Adrenal gland (tissue), 12 donors: Measurements from ENCODE around the gene APBB2. TPM values are rescaled to one million over a fixed set of nuclear protein-coding genes. Genes with fewer than 3 reads are reported as not detected.
"Not testable (repeated sequence)": the region's sequence is repeated elsewhere in the genome, so short reads cannot be mapped to it uniquely, and the experiment has no call there.

ENCODE experiments used
- DNase-seq, 7 donors: peaks; one replicate each; pipeline ENCODE4 v3.0.0-alpha.2; 2019 to 2020
- H3K27ac ChIP-seq, 5 donors: fragments of 200-600 bp; sonication (generic) in 4 of 5; 1 replicate in 3 of 5; 2 replicates in 2 of 5; pipeline versions ENCODE4 v1.5.1 to v1.8.0; 2016 to 2020; ENCODE audit warnings: mild to moderate bottlenecking in 1 of 5
- H3K27me3 ChIP-seq: fragments of 200-600 bp; 2 replicates; pipeline ENCODE4 v1.8.0; 2021
- H3K36me3 ChIP-seq, 2 donors: fragments of 200-600 bp; replicated peaks in 1 of 2; 1 replicate in 1 of 2; 2 replicates in 1 of 2; pipeline versions ENCODE4 v1.5.1 to v1.8.0; 2018 to 2022
- H3K4me1 ChIP-seq, 2 donors: fragments of 200-600 bp; replicated peaks in 1 of 2; 1 replicate in 1 of 2; 2 replicates in 1 of 2; pipeline versions ENCODE4 v1.5.1 to v1.8.0; 2018 to 2021
- H3K4me3 ChIP-seq, 4 donors: fragments of 200-600 bp; sonication (generic) in 3 of 4; one replicate each; pipeline ENCODE4 v1.5.1; 2016 to 2018
- H3K9me3 ChIP-seq, 3 donors: fragments of 200-600 bp; sonication (generic) in 1 of 3; replicated peaks in 1 of 3; 1 replicate in 2 of 3; 2 replicates in 1 of 3; pipeline versions ENCODE4 v1.5.1 to v1.8.0; 2016 to 2021
- POLR2A ChIP-seq, 2 donors: fragments of 450-650 bp; IDR thresholded peaks; one replicate each; pipeline ENCODE4 v1.6.1; 2017; ENCODE audit warnings: antibody characterized with exemption in 2 of 2, mild to moderate bottlenecking in 2 of 2, moderate library complexity in 1 of 2
- WGBS, 4 donors: extraction: QIAGEN DNeasy Blood & Tissue Kit in 2 of 4; methylation state at CpG; one replicate each; pipeline versions ENCODE4 v1.1.5 to v1.1.7; 2013 to 2017; 5-methylcytosine and 5-hydroxymethylcytosine counted together
- intact Hi-C, 2 donors: fragments of 100-400 bp; cut with DNase I; formaldehyde crosslinking; loops; one replicate each; pipeline versions ENCODE4 v1.14.1 to v1.15.0; 2022 to 2023
- polyA plus RNA-seq, 3 donors: library from polyadenylated mRNA; stranded (reverse); fragments of 200-250 nt in 2 of 3; fragments of 350-450 nt in 1 of 3; fragmentation: Illumina TruSeq in 1 of 3; extraction: RNeasy Lipid Tissue Mini Kit (QIAGEN cat#74804) in 1 of 3; gene quantifications; one replicate each; pipeline ENCODE4 v1.2.3, GENCODE V29; 2013 to 2014
- total RNA-seq, 9 donors: library from RNA; depleted of rRNA in 4 of 9; stranded (reverse); fragments of >200 nt in 4 of 9; fragments of 120-200 nt in 1 of 9; fragmentation: NEBNext Ultra II Directional in 1 of 9; extraction: Animal tissue kit (Norgen Biotek cat#: 25700) in 1 of 9; gene quantifications; one replicate each; pipeline versions ENCODE4 v1.1.0 to v1.2.4, GENCODE V29; 2013 to 2023
- TF ChIP-seq, protein P1 (sequence below), 6 experiments: fragments of 450-650 bp in 4 of 6; fragments of 200-600 bp in 2 of 6; sonication (generic) in 1 of 6; IDR thresholded peaks; 1 replicate in 5 of 6; 2 replicates in 1 of 6; pipeline versions ENCODE4 v1.5.1 to v1.8.0; 2016 to 2021; ENCODE audit warnings: antibody characterized with exemption in 6 of 6, mild to moderate bottlenecking in 2 of 6, moderate library complexity in 1 of 6
- donor health status: healthy with polysubstance abuse.
- donor health status: Bipolar disorder and iron deficiency.
- donor health status: DM: yes; HTN: yes; CAD: no.
- donor health status: DM: no; HTN: no; CAD: no.
- donor health status: DM: no; HTN: no; CAD: no.
- donor health status: DM: yes; HTN: yes; CAD: no.

The APBB2 gene
- total and polyA plus RNA-seq, 12 donors, result 12.4 to 135 (median 39.7) TPM

GRCh38 chr4:41052287-41052686, 162.1 kb downstream of the APBB2 start:
- peak overlapping the region in 1 of 5 donors; percentile 16 for H3K27ac ChIP-seq

DNA sequence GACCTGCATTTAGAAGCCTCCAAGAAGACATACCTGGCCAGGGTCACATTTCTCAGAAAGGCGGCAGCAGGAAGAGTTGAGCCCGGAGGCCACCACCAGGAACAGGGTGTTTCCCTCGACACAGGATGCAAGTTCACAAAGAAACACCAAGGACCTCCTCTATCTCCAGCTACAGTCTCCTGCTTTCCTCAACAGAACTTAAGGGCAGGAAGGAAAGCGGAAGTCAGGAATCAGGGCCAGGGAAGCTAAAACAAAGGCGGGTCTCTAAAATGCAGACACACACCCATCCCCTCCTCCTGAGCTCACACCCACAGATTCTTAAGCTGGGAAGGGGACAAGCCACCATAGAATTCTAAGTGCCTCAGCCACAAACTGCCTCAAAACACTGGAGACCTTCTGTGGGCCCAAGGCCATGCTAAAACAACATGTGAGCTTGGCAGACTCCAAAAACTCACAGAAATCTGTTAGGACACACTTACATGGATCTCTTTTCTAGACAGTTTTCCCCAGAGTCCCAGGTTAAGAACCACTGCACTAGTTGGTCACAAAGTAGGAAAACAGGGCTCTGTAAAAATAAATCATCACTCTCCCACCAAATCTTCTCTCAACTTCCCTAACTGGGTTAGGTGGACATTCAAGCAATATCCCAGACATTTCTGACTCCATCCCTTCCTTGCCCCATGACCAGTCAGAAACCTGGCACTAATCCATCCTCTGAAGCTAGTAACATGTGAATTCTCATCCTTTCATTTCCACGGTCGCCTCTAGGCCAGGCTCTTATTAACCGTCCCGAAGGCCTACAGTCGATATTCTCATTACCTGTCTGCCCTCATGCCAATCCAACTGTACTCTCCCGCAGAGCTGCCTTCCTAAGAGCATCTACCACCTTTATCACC, 163.2 kb downstream of the APBB2 start:
- no peaks in the 10 kb centered on the region for H3K36me3 ChIP-seq
- H3K27me3 ChIP-seq, result no peaks in the 10 kb centered on the region
- WGBS, 4 donors, result 77 to 92% (median 81%) methylated on average over 11 of the region's 11 CpGs
- H3K4me1 ChIP-seq, result peaks cover 0 to 12% of the 10 kb centered on the region in 2 donors
- DNase-seq, result no peak
- intact Hi-C loops, result no loop called here
- TF ChIP-seq, protein P1, sequence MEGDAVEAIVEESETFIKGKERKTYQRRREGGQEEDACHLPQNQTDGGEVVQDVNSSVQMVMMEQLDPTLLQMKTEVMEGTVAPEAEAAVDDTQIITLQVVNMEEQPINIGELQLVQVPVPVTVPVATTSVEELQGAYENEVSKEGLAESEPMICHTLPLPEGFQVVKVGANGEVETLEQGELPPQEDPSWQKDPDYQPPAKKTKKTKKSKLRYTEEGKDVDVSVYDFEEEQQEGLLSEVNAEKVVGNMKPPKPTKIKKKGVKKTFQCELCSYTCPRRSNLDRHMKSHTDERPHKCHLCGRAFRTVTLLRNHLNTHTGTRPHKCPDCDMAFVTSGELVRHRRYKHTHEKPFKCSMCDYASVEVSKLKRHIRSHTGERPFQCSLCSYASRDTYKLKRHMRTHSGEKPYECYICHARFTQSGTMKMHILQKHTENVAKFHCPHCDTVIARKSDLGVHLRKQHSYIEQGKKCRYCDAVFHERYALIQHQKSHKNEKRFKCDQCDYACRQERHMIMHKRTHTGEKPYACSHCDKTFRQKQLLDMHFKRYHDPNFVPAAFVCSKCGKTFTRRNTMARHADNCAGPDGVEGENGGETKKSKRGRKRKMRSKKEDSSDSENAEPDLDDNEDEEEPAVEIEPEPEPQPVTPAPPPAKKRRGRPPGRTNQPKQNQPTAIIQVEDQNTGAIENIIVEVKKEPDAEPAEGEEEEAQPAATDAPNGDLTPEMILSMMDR (IDR thresholded peaks at IDR 0.05), result no peak
- no peak for TF ChIP-seq POLR2A (IDR thresholded peaks at IDR 0.05)
- H3K4me3 ChIP-seq, result no peak overlapping the region
- peak overlapping the region in 2 of 5 donors; percentile 34 to 68 for H3K27ac ChIP-seq
- H3K9me3 ChIP-seq, result no peaks in the 10 kb centered on the region

More at GRCh38 chr4:41052287-41052686, 162.1 kb downstream of the APBB2 start:
- WGBS, 4 donors, result 86 to 98% (median 93%) methylated on average over 5 of the region's 5 CpGs
- H3K36me3 ChIP-seq, result no peaks in the 10 kb centered on the region
- peaks cover 0 to 12% of the 10 kb centered on the region in 2 donors for H3K4me1 ChIP-seq
- intact Hi-C loops, result no loop called here
- no peaks in the 10 kb centered on the region for H3K27me3 ChIP-seq
- TF ChIP-seq, protein P1 (IDR thresholded peaks at IDR 0.05), result no peak
- TF ChIP-seq POLR2A (IDR thresholded peaks at IDR 0.05), result no peak
- H3K4me3 ChIP-seq, result no peak overlapping the region
- H3K9me3 ChIP-seq, result no peaks in the 10 kb centered on the region
- DNase-seq, result no peak

- intact Hi-C loops, result no loop called here
- Histone ChIP-seq H3K4me1 (peaks cover 0 to 12% of the 10 kb centered on the region in 2 donors), H3K27ac (peak overlapping the region in 1 of 5 donors; percentile 31), H3K27me3 (no peaks in the 10 kb centered on the region), H3K36me3 (no peaks in the 10 kb centered on the region), H3K4me3 (no peak overlapping the region), H3K9me3 (no peaks in the 10 kb centered on the region)
- TF ChIP-seq, protein P1 (IDR thresholded peaks at IDR 0.05), result no peak
- no peak for TF ChIP-seq POLR2A (IDR thresholded peaks at IDR 0.05)
- 77 to 88% (median 84%) methylated on average over 1 of the region's 1 CpG for WGBS, 4 donors
- DNase-seq, result no peak
Measured at GRCh38 chr4:41050116-41050515, 164.2 kb downstream of the APBB2 start.

DNA sequence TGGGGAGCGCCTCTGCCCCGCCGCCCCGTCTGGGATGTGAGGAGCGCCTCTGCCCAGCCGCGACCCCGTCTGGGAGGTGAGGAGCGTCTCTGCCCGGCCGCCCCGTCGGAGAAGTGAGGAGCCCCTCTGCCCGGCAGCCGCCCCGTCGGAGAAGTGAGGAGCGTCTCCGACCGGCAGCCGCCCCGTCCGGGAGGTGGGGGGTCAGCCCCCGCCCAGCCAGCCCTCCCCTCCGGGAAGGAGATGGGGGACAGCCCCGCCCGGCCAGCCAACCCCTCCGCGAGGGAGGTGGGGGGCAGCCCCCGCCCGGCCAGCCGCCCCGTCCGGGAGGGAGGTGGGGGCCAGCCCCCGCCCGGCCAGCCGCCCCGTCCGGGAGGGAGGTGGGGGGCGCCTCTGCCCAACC, 165.2 kb downstream of the APBB2 start:
- H3K36me3 ChIP-seq, H3K9me3 ChIP-seq, H3K4me3 ChIP-seq, DNase-seq, intact Hi-C loops, H3K27me3 ChIP-seq: not testable (repeated sequence)
- WGBS, 4 donors, result 91 to 97% (median 92%) methylated on average over 22 to 36 of the region's 40 CpGs; no CpG with 5 or more reads in 1 of the 4 donors
- H3K27ac ChIP-seq, result peak overlapping the region in 1 of 5 donors; percentile 45
- H3K4me1 ChIP-seq, result peaks cover 0 to 12% of the 10 kb centered on the region in 2 donors
